Limb (tissue), 2 donors: Measurements from ENCODE around the gene FGF21.
A peak's percentile ranks its signal among the peaks of the same experiment; 100 is the strongest.
"Not testable (repeated sequence)": the region's sequence is repeated elsewhere in the genome, so short reads cannot be mapped to it uniquely, and the experiment has no call there.

Experiments used
- DNase-seq, 2 donors: peaks; one replicate each; pipeline ENCODE4 v3.0.0-alpha.2; 2016; ENCODE audit errors: extremely low spot score in 2 of 2

The FGF21 gene

DNA sequence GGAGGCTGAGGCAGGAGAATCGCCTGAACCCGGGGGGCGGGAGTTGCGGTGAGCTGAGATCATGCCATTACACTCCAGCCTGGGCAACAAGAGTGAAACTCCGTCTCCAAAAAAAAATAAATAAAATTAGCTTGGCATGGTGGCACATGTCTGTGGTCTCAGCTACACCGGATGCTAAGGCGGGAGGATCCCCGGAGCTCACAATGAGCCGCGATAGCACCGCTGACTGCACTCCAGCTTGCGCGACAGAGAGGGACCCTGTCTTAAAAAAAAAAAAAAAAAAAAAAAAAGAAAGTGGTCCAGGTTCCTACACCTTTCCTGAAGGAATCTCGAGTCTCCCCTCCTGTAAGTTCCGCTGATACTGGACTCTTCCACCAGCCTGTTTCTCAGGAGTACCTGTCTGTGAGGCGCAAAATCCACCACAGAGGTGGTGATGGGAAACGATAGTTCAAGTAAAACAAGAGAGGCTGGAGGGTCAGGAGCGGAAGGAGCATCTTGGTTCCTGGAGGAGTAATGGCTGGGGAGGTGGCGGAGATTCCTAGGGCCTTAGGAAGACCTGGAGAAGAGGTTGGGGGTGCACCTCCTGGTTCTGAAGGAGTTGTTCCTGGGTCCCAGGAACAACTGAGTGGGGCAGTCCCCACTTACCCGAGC is 3.4 kb upstream of the FGF21 start:
- DNase-seq, result no peak

DNA sequence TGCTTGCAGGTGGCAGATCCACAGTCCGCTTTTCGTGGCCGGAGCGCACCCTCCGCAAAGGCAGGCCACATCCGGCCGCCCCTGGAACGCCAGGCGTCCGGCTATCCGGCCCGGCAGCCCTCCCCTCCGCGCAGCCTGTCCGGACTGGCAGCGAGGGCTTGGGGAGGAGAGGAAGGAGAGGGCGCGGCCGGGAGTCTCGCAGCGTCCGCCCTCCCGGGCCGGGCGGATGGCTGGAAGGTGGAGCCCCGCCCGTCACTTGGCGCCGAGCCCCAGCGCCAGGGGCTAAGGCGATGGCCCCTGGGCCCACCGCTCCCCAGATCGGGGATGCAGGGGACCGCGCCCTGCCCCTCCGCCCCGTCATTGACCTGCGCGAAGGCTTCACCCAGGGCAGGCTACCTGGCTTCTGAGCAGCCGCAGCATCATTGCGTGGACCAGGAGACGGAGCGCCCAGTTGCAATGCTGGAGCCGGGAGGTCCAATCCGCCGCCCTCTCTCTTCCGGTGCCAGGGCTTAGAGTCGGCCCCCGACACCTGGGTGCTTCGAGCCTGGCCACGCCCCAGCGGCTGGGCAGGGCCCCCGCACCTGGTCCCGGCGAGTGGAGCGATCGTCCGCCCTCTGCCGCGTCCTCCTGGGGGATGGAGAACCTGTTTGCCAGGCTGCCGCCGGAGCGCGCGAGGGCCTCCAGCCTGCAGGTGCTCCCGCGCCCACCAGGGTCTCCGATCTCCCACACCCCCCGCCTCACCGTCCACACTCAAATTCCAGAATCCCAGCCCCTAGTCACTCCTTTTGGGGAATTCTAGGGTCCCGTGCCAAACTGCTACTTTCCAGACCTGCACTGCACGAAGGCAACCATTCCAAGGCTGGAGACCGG is 2.6 kb upstream of the FGF21 start, which contains the start of gene FUT1:
FUT1 (minus strand) TSS at position 146 of the 870 bp plus-strand sequence. CDS start 1,360 bp downstream, outside the sequence.
- DNase-seq, result peak in 1 of 2 donors; percentile 67

DNA sequence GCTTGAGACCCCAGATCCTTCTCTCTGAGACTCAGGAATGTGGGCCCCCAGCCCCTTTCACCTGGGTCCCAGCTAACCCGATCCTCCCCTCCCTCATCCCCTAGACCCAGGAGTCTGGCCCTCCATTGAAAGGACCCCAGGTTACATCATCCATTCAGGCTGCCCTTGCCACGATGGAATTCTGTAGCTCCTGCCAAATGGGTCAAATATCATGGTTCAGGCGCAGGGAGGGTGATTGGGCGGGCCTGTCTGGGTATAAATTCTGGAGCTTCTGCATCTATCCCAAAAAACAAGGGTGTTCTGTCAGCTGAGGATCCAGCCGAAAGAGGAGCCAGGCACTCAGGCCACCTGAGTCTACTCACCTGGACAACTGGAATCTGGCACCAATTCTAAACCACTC is 463 bp downstream of the FGF21 start:
- no peak for DNase-seq

DNA sequence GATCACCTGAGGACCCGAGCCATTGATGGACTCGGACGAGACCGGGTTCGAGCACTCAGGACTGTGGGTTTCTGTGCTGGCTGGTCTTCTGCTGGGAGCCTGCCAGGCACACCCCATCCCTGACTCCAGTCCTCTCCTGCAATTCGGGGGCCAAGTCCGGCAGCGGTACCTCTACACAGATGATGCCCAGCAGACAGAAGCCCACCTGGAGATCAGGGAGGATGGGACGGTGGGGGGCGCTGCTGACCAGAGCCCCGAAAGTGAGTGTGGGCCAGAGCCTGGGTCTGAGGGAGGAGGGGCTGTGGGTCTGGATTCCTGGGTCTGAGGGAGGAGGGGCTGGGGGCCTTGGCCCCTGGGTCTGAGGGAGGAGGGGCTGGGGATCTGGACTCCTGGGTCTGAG is 888 bp downstream of the FGF21 start:
- no peak for DNase-seq

DNA sequence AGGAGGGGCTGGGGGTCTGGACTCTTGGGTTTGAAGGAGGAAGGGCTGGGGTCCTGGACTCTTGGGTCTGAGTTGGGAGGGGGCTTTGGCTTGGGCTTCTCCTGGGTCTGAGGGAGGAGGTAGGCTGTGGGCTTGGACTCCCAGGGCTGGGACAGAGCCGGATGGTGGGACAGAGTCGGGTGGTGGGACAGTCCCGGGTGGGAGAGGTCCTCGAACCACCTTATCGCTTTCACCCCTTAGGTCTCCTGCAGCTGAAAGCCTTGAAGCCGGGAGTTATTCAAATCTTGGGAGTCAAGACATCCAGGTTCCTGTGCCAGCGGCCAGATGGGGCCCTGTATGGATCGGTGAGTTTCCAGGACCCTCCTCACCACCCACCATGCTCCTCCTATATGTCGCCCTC is 1.4 kb downstream of the FGF21 start:
- no peak for DNase-seq

DNA sequence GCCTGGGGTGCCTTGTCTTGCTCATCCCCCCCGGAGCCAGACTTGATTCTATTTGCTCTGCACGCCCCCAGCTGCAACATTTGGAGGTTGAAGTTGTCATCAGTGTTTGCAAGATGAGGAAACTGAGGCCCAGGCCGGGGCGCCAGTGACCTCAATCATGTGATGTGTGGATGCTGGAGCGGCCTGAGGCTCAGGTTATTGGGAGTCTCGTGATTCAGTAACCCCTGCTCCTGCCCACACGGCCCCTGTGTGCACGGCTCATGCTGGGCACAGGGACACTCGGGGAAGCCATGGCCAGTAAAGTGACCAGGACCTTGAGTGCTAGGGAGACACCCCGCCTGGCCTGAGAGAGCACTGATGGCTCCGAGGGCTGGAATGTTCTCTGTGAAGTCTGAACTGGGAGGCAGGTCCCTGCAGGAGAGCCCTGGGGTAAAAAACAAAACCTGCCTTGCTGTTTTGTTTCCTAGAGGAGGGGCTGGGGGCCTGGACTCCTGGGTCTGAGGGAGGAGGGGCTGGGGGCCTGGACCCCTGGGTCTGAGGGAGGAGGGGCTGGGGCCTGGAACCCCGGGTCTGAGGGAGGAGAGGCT is 1.9 kb downstream of the FGF21 start:
- DNase-seq, result no peak

DNA sequence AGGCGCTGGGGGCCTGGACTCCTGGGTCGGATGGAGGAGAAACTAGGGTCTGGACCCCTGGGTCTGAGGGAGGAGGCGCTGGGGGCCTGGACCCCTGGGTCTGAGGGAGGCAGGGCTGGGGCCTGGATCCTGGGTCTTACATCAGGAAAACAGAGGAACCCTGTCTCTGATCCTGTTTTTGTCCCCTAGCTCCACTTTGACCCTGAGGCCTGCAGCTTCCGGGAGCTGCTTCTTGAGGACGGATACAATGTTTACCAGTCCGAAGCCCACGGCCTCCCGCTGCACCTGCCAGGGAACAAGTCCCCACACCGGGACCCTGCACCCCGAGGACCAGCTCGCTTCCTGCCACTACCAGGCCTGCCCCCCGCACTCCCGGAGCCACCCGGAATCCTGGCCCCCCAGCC is 2.4 kb downstream of the FGF21 start:
- no peak for DNase-seq

DNA sequence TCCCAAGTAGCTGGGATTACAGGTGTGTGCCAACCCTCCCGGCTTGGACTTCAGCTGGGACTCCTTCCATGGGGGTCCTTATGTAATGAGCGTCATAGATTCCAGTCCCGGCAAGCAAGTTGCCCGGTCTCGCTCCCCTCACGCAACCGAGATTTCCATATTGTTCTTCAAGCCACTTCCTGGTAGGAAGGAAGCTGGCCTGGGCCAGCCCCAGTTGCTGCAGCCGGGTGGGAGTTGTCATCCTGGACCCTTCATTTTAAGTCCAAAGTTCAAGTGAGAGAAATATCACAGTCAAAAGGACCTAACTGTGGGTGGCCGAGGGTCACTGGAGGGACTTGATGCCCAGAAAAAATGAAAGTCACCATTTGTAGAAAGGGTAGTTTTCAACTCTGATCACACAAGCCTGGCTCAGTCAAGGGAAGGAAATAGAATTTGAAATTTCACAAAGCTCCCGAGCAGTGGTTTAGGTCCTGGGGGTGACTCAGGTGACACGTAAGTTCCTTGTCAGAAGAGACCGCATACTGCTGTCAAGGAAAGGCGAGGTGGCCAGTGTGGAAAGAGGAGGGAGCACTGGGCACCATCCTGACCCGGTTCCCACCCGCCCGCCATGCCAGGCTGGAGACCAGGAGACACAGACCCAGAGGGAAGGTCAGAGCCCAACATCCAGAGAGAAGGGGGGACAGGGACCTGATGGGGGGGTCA is 5.3 kb downstream of the FGF21 start:
- DNase-seq, result no peak

DNA sequence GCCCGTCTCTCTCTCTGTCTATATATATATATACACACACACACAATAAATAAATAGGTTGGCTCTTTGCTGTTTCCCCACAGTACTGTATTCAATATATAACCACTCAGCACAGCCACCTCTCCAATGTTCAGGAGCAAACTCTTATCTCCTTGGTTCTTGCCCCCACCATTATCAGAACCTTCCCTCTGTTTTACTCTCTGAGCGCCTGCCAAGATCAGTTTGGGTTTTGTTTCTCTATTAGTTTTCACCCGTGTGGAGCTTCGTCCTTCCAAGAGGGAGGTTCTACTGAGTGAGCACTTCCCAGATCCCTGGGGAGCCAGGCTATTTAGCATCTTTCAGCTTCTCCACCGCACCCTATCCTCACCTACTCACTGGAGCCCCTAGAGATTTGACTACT is 10.5 kb downstream of the FGF21 start:
- DNase-seq, result not testable (repeated sequence)

DNA sequence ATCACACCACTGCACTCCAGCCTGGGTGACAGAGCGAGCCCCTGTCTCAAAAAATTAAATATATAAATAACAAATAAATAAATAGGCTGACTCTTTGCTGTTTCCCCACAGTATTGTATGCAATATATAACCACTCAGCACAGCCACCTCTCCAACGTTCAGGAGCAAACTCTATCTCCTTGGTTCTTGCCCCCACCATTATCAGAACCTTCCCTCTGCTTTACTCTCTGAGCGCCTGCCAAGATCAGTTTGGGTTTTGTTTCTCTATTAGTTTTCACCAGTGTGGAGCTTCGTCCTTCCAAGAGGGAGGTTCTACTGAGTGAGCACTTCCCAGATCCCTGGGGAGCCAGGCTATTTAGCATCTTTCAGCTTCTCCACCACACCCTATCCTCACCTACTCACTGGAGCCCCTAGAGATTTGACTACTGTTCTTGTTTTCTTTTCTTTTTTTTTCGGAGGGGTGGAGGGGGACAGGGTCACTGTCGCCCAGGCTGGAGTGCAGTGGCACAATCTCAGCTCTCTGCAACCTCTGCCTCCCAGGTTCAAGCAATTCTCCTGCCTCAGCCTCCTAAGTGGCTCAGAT is 12.9 kb downstream of the FGF21 start:
- DNase-seq, result not testable (repeated sequence)

DNA sequence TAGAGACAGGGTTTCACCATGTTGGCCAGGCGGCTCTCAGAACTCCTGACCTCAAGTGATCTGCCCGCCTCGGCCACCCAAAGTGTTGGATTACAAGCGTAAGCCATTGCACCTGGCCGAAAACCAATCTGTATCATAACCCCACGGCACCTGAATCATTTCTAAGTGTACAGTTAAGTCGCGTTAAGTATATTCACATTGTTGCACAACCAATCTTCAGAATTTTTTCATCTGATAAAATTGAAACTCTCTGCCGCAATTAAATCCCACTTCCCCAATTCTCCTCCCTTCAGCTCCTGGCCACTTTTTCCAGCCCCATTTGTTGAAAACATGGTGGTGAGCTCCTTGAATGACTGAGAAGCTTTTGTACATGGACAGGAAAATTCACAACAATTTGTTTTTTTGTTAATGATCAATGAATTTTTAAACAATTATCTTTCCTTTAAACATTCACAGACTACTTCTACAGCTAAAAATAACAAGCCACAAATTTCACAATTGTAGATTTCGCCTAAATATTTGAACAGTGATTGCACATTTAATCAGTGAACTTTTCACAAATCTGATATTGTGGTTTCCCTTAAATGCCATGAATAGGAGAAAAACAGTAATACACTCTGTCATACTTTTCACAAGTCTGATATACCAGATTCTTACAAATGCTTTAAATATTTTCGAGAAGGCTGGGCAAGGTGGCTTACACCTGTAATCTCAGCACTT is 13.8 kb downstream of the FGF21 start:
- no peak for DNase-seq

DNA sequence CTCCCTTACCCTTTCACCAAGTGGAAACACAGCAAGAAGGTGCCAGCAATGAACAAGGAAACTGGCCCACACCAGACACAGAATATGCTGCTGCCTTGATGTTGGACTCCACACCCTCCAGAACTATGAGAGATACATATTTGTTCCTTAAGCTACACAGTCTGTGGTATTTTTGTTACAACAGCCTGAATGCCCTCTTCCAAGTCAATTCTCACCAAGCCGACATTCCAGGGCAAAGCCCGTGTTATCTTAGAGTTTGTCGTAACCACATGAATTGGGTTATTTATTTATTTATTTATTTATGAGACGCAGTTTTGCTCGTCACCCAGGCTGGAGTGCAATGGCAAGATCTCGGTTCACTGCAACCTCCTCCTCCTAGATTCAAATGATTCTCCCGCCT is 14.9 kb downstream of the FGF21 start:
- DNase-seq, result no peak

DNA sequence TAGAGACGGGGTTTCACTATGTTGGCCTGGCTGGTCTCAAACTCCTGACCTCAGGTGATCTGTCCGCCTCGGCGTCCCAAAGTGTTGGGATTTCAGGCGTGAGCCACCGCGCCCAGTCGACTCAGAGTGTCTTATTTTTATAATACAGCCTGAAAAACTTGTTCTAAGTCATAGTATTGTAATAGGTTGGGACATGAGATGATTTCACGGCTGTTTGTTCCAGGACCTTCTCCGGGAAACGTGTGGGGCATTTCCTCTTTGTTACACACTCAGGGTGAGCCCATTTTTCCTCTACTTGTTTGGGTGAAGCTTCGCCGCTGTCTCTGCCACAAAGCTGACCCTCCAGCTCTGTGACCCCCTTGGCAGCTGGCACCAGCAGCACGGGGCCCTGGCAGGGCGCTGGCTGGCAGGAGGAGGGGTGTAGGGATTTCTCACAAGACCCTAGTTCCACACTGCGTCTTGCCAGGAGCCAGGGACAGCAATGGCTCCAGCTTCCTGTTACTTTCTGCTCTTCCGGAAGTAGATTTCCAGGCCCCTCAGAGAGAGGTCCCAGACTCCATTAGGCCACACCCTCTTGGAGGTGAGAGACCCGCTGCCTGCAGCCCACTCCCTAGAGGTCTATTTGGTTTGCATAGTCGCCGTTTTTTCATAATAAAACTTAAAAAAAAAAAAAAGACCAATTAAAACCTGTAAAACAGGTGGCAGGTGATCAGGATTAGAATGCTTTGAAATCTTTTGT is 15.6 kb downstream of the FGF21 start:
- DNase-seq, result no peak

DNA sequence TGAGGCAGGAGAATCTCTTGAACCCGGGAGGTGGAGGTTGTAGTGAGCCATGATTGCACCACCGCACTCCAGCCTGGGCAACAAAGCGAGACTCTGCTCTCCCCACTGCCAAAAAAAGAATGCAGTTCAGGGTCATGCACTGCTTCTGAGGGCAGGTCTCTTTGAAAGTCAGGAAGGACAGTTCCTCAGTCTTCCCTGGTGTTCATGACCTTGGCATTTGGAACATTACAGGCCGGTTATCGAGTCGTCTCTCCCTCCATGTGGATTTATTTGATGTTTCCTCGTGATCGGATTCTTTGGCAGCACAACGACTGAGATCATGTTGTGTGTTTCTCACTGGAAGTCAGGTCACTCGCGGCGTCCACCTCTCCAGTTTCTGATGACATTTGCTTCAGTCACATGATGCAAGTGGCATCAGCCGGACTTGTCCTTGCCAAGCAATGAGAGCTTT is 17.2 kb downstream of the FGF21 start:
- DNase-seq, result no peak

DNA sequence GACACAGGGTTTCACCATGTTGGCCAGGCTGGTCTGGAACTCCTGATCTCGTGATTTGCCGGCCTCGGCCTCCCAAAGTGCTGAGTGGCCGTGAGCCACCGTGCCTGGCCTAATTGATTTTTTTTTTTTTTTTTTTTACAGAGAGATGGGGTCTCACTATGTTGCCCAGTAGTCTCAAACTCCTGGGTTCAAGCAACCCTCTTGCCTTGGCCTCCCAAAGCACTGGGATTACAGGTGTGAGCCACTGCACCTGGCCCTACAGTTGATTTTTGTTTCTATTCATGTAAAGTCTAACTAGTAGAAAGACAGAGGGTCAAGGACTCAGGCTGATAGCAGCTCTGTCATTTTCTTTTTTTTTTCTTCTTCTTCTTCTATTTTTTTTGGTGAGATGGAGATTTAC is 21.8 kb downstream of the FGF21 start:
- no peak for DNase-seq

DNA sequence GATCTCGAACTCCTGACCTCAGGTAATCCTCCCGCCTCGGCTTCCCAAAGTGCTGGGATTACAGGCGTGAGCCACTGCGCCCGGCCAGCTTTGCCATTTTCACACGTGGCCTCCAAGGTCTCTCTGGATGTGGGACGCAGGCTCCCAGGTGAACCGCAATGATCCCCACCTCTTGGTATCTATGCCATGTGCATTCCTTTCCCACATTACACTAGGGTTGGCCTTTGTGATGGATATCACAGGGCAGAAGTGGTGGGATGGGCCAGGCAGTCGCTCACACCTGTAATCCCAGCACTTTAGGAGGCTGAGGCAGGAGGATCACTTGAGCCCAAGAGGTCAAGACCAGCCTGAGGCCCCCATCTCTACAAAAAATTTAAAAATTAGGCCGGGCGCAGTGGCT is 22.4 kb downstream of the FGF21 start:
- no peak for DNase-seq

DNA sequence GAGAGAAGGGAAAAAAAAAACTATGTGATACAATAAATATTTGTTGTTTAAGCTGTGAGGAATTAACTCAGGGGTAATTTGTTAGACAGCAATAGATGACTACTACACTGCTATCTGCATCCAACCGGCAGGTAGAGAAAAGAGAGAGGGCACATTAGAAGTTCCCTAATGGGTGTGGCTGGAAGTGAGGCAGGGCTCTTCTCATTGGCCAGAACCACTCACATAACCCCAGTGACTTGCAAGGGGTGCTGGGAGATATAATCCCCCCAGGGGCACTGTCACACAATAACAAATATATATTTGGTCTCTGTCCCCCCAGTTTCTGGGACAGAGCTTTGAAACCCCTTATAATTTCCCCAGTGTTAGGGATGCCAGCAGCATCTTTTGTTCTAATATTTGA is 24.3 kb downstream of the FGF21 start:
- no peak for DNase-seq

DNA sequence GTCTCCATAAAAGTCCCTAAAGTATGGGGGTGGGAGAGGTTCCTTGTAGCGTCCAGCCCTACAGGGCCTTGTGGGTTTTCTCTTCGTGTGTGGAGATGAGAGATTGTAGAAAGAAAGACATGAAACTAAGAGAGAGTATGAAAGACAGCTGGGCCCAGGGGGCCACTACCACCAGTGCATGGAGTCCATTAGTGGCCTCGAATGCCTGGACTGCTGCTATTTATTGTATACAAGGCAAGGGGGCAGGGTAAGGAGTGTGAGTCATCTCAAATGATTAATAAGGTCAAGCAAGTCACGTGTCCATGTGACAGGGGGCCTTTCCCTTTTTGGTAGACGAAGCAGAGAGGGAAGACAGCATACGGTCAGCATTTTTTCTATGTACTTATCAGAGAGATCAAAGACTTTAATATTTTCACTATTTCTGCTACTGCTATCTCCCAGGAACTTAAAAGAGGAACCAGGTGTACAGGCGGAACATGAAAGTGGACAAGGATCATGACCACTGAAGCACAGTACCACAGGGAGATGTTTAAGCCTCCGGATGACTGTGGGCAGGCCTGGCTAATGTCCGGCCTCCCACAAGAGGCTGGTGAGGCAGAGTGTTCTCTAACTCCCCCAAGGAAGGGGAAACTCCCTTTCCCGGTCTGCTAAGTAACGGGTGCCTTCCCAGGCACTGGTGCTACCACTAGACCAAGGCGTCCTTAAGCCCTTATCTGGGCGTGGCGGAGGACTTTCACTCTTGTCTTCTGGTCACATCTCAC is 25.5 kb downstream of the FGF21 start:
- DNase-seq, result no peak

DNA sequence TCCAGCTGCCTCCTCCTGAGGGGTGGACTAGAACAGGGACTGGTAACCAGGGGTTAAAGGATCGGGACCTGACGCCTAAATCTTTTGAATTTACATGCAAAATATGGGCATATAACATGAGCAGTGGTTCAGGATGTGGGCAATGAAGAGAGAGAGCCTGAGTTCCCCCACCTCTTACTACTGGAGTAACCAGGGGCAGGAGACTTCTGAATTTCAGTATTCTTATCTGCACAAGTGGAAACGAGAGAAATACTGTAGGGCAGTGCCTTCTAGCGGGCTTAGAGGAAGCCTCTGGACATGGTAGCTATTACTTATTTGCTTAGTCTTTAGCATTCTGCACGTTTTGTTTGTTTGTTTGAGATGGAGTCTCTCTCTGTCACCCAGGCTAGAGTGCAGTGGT is 29.2 kb downstream of the FGF21 start:
- DNase-seq, result no peak
